ENCODE data around the gene MPP2. TPM values are rescaled to one million over a fixed set of nuclear protein-coding genes. Genes with fewer than 3 reads are reported as not detected.

The MPP2 gene
- total RNA-seq, 1 donor from 2014 or later = 51.6 TPM

GRCh38 chr17:43841282-43841681 is 66.1 kb downstream of the MPP2 start:
- H3K4me1 Mint-ChIP-seq (ENCODE audit: low read depth, unreplicated experiment) = peaks cover 6% of the 10 kb centered on the region
- no peak overlapping the region for H3K4me3 Mint-ChIP-seq (ENCODE audit: unreplicated experiment)
- no peaks in the 10 kb centered on the region for H3K27me3 Mint-ChIP-seq (ENCODE audit: unreplicated experiment)

GRCh38 chr17:43840814-43841213 is 66.5 kb downstream of the MPP2 start:
- no peak overlapping the region for H3K4me3 Mint-ChIP-seq (ENCODE audit: unreplicated experiment)
- no peak overlapping the region for H3K27ac Mint-ChIP-seq (ENCODE audit: unreplicated experiment)
- peaks cover 7% of the 10 kb centered on the region for H3K9me3 Mint-ChIP-seq (ENCODE audit: unreplicated experiment)

More at GRCh38 chr17:43841282-43841681, 66.1 kb downstream of the MPP2 start:
- Mint-ChIP-seq H3K9me3 (ENCODE audit: unreplicated experiment) (peaks cover 9% of the 10 kb centered on the region), H3K36me3 (ENCODE audit: unreplicated experiment) (no peaks in the 10 kb centered on the region), H3K27ac (ENCODE audit: unreplicated experiment) (no peak overlapping the region)
- no peak for TF ChIP-seq CTCF (IDR thresholded peaks at IDR 0.05; ENCODE audit: partially characterized antibody, unreplicated experiment)
- no peak for DNase-seq

DNA sequence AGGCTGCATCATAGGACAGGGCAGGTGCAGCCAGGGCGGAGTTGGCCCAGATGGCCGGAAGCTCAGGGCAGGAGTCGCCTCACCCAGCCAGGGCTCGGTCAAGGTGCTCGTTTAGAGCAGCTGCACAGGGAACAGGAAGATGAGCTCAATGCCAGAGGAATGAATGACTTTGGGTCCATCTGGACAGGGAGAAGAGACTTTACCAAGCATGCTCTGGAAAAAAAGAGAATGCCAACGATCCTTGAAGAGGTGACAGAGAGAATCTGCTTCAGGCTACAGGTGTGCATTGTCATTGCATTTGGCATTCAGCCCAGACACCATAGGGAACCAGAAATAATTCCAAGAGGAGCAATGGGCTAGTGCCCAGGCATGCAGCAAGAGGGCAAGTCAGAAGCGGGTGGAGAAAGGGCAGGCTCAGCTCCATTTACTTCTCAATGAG is 67.6 kb downstream of the MPP2 start:
- DNase-seq = no peak
- Mint-ChIP-seq H3K36me3 (ENCODE audit: unreplicated experiment) (no peaks in the 10 kb centered on the region), H3K4me1 (ENCODE audit: low read depth, unreplicated experiment) (peaks cover 4% of the 10 kb centered on the region), H3K9me3 (ENCODE audit: unreplicated experiment) (peaks cover 5% of the 10 kb centered on the region), H3K27me3 (ENCODE audit: unreplicated experiment) (no peaks in the 10 kb centered on the region), H3K27ac (ENCODE audit: unreplicated experiment) (no peak overlapping the region), H3K4me3 (ENCODE audit: unreplicated experiment) (peak overlapping the region; percentile 2)
- no peak for TF ChIP-seq CTCF (IDR thresholded peaks at IDR 0.05; ENCODE audit: partially characterized antibody, unreplicated experiment)

More at GRCh38 chr17:43840814-43841213, 66.5 kb downstream of the MPP2 start:
- Mint-ChIP-seq H3K27me3 (ENCODE audit: unreplicated experiment) (no peaks in the 10 kb centered on the region), H3K4me1 (ENCODE audit: low read depth, unreplicated experiment) (peaks cover 4% of the 10 kb centered on the region), H3K36me3 (ENCODE audit: unreplicated experiment) (no peaks in the 10 kb centered on the region)
- DNase-seq = no peak
- no peak for TF ChIP-seq CTCF (IDR thresholded peaks at IDR 0.05; ENCODE audit: partially characterized antibody, unreplicated experiment)

DNA sequence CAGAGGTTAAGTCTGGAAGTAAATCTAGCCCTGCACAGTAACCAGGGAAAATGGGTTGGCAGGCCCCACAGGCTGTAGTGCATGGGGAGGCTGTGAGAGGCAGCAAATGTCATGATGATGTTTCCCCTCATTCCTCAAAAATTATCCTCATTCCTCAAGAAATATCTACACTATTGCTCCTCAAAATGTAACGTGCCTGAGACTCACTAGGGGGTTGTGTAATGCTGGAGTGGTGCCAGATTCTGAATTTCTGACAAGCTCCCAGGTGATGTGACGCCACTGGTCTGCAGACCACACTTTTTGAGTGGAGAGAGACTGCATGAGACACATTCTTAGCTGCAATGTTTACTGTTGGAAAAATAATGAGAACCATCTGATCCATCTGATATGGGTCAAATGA is 73.2 kb downstream of the MPP2 start:
- Mint-ChIP-seq H3K9me3 (ENCODE audit: unreplicated experiment) (peaks cover 7% of the 10 kb centered on the region), H3K27me3 (ENCODE audit: unreplicated experiment) (peaks cover 8% of the 10 kb centered on the region), H3K4me1 (ENCODE audit: low read depth, unreplicated experiment) (peaks cover 2% of the 10 kb centered on the region), H3K27ac (ENCODE audit: unreplicated experiment) (peak overlapping the region; percentile 25), H3K36me3 (ENCODE audit: unreplicated experiment) (peaks cover 9% of the 10 kb centered on the region), H3K4me3 (ENCODE audit: unreplicated experiment) (peak overlapping the region; percentile 91)
- TF ChIP-seq CTCF (IDR thresholded peaks at IDR 0.05; ENCODE audit: partially characterized antibody, unreplicated experiment) = no peak
- no peak for DNase-seq

DNA sequence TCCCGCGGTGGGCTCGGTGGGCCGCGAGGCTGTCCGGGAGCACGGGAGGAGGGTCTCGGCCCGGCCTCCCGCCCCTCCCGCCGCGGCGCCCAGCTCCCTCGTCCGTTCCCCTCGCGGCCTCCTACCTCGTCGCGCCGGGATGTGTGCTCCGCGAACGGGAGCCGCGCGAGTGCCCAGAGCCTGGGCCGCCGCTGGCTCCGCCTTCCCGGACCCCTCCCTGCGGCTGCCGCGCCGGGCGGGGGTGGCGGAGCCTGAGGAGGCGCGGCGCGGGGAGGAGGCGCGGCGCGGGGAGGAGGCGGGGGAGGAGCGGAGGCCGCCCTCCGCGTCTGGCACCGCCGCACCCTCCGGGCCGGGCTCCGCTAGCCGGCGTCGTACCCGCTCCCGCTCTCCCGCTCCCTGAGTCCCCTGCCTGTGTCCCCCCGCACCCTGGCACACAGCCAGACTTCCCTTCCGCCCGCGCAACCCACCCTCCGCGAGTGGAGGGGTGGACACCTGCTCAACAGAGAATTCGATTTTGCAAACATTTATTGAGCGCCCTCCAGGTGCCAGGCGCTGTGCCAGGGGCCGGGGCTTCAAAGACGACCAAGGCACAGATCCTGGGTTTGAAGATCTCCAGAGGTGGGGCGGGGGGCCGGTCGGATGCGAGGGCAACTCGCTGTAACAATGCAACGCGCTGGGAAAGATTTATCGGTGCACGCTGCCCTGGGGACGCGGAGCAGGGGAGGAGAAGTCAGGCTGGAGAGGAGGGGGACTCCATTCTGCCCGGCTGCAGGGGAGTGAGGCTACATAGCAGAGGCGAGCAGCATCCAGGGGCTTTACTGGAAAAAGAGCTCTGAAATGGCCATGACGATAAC is 74.1 kb downstream of the MPP2 start, which contains the start of gene MPP3:
TSS of gene MPP3 (minus strand) at position 171 of the 854 bp plus-strand sequence. CDS start 1,240 bp downstream, outside the sequence.
- Mint-ChIP-seq H3K36me3 (ENCODE audit: unreplicated experiment) (peaks cover 9% of the 10 kb centered on the region), H3K27ac (ENCODE audit: unreplicated experiment) (peak within 1 kb of the TSS; percentile 70), H3K4me1 (ENCODE audit: low read depth, unreplicated experiment) (peaks cover 2% of the 10 kb centered on the region)

More for the DNA sequence above, 74.1 kb downstream of the MPP2 start, which contains the start of gene MPP3:
- peaks cover 8% of the 10 kb centered on the region for H3K27me3 Mint-ChIP-seq (ENCODE audit: unreplicated experiment)
- no peak for TF ChIP-seq CTCF (IDR thresholded peaks at IDR 0.05; ENCODE audit: partially characterized antibody, unreplicated experiment)
- peak within 1 kb of the TSS; percentile 91 for H3K4me3 Mint-ChIP-seq (ENCODE audit: unreplicated experiment)
- peaks cover 7% of the 10 kb centered on the region for H3K9me3 Mint-ChIP-seq (ENCODE audit: unreplicated experiment)
- DNase-seq = peak; percentile 72
